OCI-LY1 (cell line): ENCODE measurements around the gene LBX2.

Experiments
- H2AFZ ChIP-seq: fragments of 200-600 bp; sonication (generic), shearing (Covaris generic); 2 replicates; pipeline ENCODE4 v1.6.0; 2014; ENCODE audit warnings: antibody characterized with exemption, mild to moderate bottlenecking, low read length
- H3F3A ChIP-seq: fragments of 200-600 bp; sonication (generic), shearing (Covaris generic); 2 replicates; pipeline ENCODE4 v1.6.0; 2014; ENCODE audit warnings: mild to moderate bottlenecking, antibody characterized with exemption, low read length, moderate library complexity; ENCODE audit not compliant: insufficient read depth
- H3K27ac ChIP-seq: fragments of 200-600 bp; sonication (generic); 2 replicates; pipeline ENCODE4 v1.5.1; 2014; ENCODE audit warnings: low read length, mixed run types, mild to moderate bottlenecking, low read depth; ENCODE audit not compliant: poor library complexity, severe bottlenecking
- H3K27me3 ChIP-seq: fragments of 200-600 bp; sonication (generic); 2 replicates; pipeline ENCODE4 v1.6.0; 2014; ENCODE audit warnings: antibody characterized with exemption, mild to moderate bottlenecking, low read length, moderate library complexity; ENCODE audit not compliant: insufficient read depth
- H3K36me3 ChIP-seq: fragments of 200-600 bp; sonication (generic); 2 replicates; pipeline ENCODE4 v1.6.1; 2014; ENCODE audit warnings: mild to moderate bottlenecking, antibody characterized with exemption, low read length, moderate library complexity, mixed read lengths; ENCODE audit not compliant: insufficient read depth
- H3K4me1 ChIP-seq: fragments of 200-600 bp; sonication (generic); 2 replicates; pipeline ENCODE4 v1.5.1; 2014; ENCODE audit warnings: mild to moderate bottlenecking, low read length, moderate library complexity; ENCODE audit not compliant: insufficient read depth, severe bottlenecking
- H3K4me2 ChIP-seq: fragments of 200-600 bp; sonication (generic), shearing (Covaris generic); 2 replicates; pipeline ENCODE4 v1.6.1; 2014; ENCODE audit warnings: low read length
- H3K4me3 ChIP-seq: fragments of 200-600 bp; sonication (generic); 2 replicates; pipeline ENCODE4 v1.5.1; 2014; ENCODE audit warnings: low read length, low read depth, mild to moderate bottlenecking, mixed read lengths; ENCODE audit not compliant: poor library complexity, severe bottlenecking
- H3K79me2 ChIP-seq: fragments of 200-600 bp; shearing (Covaris generic); 2 replicates; pipeline ENCODE4 v1.6.1; 2016; ENCODE audit warnings: mixed run types, low read length, mixed read lengths; ENCODE audit not compliant: insufficient read depth
- H3K9ac ChIP-seq: fragments of 200-600 bp; sonication (generic), shearing (Covaris generic); 2 replicates; pipeline ENCODE4 v1.6.1; 2014; ENCODE audit warnings: mild to moderate bottlenecking, low read length, mixed read lengths
- H3K9me2 ChIP-seq: fragments of 200-600 bp; sonication (generic), shearing (Covaris generic); 2 replicates; pipeline ENCODE4 v1.6.1; 2014; ENCODE audit warnings: low read depth, mild to moderate bottlenecking, low read length, mixed read lengths
- H3K9me3 ChIP-seq: fragments of 200-600 bp; shearing (Covaris generic); 2 replicates; pipeline ENCODE4 v1.6.1; 2014; ENCODE audit warnings: low read length, mixed read lengths
- H4K20me1 ChIP-seq: fragments of 200-600 bp; sonication (generic), shearing (Covaris generic); 2 replicates; pipeline ENCODE4 v1.6.0; 2016; ENCODE audit warnings: mild to moderate bottlenecking, low read length; ENCODE audit not compliant: insufficient read depth
- EZH2 ChIP-seq: fragments of 200-600 bp; sonication (generic), shearing (Covaris generic); IDR thresholded peaks from 2 replicates; pipeline ENCODE4 v1.8.0; 2017; ENCODE audit warnings: borderline replicate concordance, mixed run types, mild to moderate bottlenecking, antibody characterized with exemption, low read length, moderate library complexity, mixed read lengths
- TF ChIP-seq, protein P1 (sequence below): fragments of 200-600 bp; sonication (generic), shearing (Covaris generic); IDR thresholded peaks from 2 replicates; pipeline ENCODE4 v1.5.1; 2017; ENCODE audit warnings: mild to moderate bottlenecking, antibody characterized with exemption, low read length, moderate library complexity, mixed read lengths

LBX2 gene

DNA sequence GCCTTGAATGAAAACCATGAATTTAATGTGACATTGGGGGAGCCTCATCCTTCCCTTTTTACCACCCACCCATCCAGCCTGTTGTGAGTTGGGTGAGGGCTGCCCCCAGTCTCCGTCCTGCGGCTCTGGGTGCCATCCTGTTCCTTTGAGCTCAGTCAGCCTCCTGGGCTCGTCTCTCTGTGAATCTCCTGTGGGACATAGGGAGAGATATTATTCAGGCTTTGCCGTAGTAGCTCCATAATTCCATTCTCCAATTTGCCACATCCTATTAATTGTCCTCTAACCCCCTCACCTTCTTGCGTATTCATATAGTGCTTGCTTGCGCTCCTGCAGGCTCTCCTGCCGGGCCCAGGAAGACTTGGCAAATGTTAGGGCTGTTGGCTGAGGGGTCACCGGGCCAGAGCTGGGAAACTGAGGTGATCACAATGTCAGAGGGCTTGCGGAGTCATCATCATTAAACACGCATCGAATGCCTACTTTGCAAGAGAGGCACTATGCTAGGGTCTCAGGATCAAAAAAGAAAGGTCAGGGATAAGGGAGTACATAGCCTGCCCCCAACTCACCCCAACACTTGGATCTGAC is 27.3 kb upstream of the LBX2 start:
- no peak for TF ChIP-seq EZH2
- TF ChIP-seq, protein P1, sequence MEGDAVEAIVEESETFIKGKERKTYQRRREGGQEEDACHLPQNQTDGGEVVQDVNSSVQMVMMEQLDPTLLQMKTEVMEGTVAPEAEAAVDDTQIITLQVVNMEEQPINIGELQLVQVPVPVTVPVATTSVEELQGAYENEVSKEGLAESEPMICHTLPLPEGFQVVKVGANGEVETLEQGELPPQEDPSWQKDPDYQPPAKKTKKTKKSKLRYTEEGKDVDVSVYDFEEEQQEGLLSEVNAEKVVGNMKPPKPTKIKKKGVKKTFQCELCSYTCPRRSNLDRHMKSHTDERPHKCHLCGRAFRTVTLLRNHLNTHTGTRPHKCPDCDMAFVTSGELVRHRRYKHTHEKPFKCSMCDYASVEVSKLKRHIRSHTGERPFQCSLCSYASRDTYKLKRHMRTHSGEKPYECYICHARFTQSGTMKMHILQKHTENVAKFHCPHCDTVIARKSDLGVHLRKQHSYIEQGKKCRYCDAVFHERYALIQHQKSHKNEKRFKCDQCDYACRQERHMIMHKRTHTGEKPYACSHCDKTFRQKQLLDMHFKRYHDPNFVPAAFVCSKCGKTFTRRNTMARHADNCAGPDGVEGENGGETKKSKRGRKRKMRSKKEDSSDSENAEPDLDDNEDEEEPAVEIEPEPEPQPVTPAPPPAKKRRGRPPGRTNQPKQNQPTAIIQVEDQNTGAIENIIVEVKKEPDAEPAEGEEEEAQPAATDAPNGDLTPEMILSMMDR = no peak
- Histone ChIP-seq H3K9ac (no peak overlapping the region), H3K9me3 (no peaks in the 10 kb centered on the region), H3K4me3 (no peak overlapping the region), H4K20me1 (no peaks in the 10 kb centered on the region), H3K4me1 (peaks cover 26% of the 10 kb centered on the region), H3K27ac (no peak overlapping the region), H3F3A (no peaks in the 10 kb centered on the region), H3K36me3 (peaks cover 42% of the 10 kb centered on the region), H3K9me2 (no peaks in the 10 kb centered on the region), H2AFZ (no peak overlapping the region), H3K27me3 (no peaks in the 10 kb centered on the region), H3K4me2 (no peak overlapping the region), H3K79me2 (peaks cover 10% of the 10 kb centered on the region)

DNA sequence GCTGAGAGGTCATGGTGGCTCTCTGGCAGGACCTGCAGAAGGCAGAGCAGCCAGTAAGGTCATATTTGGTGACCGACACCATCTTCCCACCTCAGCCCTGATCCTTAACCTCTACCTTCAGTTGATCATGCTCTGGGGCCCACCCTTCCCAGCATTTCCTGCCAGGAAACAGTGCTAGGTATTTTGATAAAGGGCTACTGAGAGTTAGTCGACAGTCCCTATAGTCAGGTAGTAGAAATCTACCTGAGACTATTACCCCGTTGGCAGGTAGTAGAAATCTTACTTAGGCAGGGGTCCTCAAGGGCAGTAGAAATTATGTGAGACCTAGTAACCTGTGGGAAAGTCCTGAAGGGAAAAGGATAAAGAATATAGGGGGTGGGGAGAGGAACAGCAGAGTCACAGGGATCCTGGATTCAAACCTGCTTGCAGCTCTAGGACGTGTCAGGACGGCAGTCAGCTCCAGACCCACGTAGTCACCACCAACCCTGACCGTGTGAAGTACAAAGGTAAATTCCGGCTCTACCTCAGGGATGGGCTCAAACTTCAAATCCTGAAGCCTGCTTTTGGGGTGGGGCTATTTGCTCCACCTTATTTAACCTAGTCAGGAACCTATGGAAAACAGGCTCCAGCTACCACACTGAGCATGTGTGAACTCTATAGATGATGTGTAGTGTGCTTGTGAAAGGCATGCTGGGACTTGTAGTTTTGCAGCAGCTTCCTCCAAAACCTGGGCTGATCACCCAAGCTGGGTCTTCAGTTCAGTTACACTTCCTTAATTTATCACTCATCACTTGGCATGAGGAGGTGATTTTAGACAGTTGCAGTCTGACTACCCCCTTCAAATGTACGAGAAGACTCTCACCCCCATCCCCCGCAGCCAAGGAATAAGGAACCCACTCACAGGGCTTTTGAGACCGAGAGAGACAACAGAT is 26.6 kb upstream of the LBX2 start, which contains the start of gene DQX1:
TSS of gene DQX1 (minus strand) at position 515 of the 932 bp plus-strand sequence. CDS start at position 13, 502 bp downstream.
- no peaks in the 10 kb centered on the region for H3K9me2 ChIP-seq
- H4K20me1 ChIP-seq = no peaks in the 10 kb centered on the region
- H2AFZ ChIP-seq = no peak within 1 kb of the TSS
- no peaks in the 10 kb centered on the region for H3K27me3 ChIP-seq
- no peaks in the 10 kb centered on the region for H3K9me3 ChIP-seq
- H3K4me2 ChIP-seq = no peak within 1 kb of the TSS
- no peak within 1 kb of the TSS for H3K27ac ChIP-seq
- peaks cover 37% of the 10 kb centered on the region for H3K36me3 ChIP-seq
- H3K9ac ChIP-seq = no peak within 1 kb of the TSS
- no peaks in the 10 kb centered on the region for H3F3A ChIP-seq
- H3K4me3 ChIP-seq = no peak within 1 kb of the TSS
- peaks cover 10% of the 10 kb centered on the region for H3K79me2 ChIP-seq
- peaks cover 19% of the 10 kb centered on the region for H3K4me1 ChIP-seq
- TF ChIP-seq, protein P1 = no peak
- no peak for TF ChIP-seq EZH2

DNA sequence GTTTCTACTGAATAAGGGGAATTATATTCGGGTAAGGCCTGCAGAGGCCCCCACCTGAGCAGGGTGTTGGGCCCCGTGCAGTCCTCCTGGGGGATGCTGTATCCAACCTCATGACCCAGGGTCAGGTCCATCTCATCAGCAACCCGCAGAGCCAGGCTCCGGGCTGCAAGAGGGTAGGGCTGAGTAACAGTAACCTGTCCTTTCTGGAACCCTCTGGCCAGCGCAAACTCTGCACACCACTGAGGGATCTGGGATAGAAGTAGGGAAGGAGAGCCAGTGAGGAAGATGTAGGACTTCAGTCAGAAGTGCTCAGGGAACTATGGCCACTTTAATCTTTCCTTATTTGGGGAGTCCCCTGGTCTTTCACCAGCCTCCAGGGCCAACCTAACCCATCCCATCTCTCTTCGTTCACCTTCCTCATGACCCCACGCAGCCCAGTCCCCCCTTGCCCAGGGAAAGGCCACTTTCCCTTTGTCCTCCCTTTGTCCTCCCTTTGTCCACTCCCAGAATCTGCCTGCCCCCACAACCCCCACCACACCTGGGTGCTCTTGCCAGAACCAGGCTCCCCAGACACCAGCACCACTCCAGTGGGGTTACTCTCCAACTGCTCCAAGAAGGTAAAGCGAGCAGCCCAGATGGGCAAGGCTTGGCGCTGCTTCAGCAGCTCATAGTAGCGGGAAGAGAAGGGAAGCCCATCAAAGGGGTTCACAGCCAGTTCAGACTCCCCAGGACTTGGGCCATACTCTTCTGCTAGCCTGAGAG is 25.7 kb upstream of the LBX2 start:
- Histone ChIP-seq H3K79me2 (peaks cover 10% of the 10 kb centered on the region), H3F3A (no peaks in the 10 kb centered on the region), H4K20me1 (no peaks in the 10 kb centered on the region), H3K9ac (no peak overlapping the region), H3K4me3 (no peak overlapping the region), H3K9me2 (no peaks in the 10 kb centered on the region), H3K4me2 (no peak overlapping the region), H3K36me3 (peaks cover 37% of the 10 kb centered on the region), H3K4me1 (peaks cover 14% of the 10 kb centered on the region), H3K9me3 (no peaks in the 10 kb centered on the region), H3K27me3 (no peaks in the 10 kb centered on the region), H2AFZ (no peak overlapping the region), H3K27ac (no peak overlapping the region)
- TF ChIP-seq, protein P1 = no peak
- TF ChIP-seq EZH2 = no peak
